Measurements from ENCODE around the gene YWHAE. TPM values are rescaled to one million over a fixed set of nuclear protein-coding genes. Genes with fewer than 3 reads are reported as not detected.

Gene YWHAE
- total and polyA plus RNA-seq, 10 of the 15 experiments (the other 5 are each of a cell fraction or from before 2014, with no cell fraction given), result 189 to 651 (median 469) TPM

DNA sequence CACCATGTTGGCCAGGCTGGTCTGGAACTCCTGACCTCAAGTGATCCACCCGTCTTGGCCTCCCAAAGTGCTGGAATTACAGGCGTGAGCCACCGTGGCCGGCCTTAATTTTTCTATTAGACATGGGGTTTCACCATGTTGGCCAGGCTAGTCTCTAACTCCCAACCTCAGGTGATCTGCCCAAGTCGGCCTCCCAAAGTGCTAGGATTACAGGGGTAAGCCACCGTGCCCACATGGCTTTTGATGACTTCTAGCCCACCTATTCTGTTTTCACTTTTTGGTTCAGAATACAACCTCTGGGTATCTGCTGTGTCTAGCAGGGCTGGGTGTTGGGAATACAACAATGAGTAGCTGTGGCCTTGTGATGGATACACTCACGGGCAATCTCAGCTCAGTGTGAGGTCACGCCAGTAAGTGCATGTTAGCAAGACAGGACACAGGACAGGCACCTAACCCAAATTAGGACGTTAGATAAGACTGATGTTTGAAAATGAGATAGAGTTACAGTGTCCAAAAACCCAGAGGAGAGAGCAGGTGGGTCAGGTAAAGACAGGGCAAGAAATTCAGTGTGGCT is 14.1 kb upstream of the YWHAE start:
- 82% methylated on average over 9 of the region's 9 CpGs for WGBS (ENCODE audit: insufficient coverage, insufficient replicate concordance, low lambda C conversion rate, missing lambda C conversion rate)
- DNase-seq (ENCODE audit: low read depth, low spot score) (no peak), FAIRE-seq (no peak), ATAC-seq (no peak)
- H3K9ac ChIP-seq (ENCODE audit: control insufficient read depth, insufficient read depth, low read length), result no peak overlapping the region
- ChIA-PET CTCF (interaction anchor here (1.8 kb wide), 1 partner anchor 49 kb away, joined by 7 read pairs; no protein-coding TSS in a partner anchor), SMC1A (ENCODE audit: uncharacterized antibody, unreplicated experiment) (interaction anchor here (0.7 to 0.8 kb wide), 3 partner anchors 16 to 52 kb away, joined by 3 read pairs; no protein-coding TSS in a partner anchor), RAD21 (ENCODE audit: unreplicated experiment) (no interaction called here), POLR2A (interaction anchor here (0.6 to 0.7 kb wide), 2 partner anchors 138 to 379 kb away, joined by 4 to 6 read pairs; no protein-coding TSS in a partner anchor)
- intact Hi-C loops (cut with micrococcal nuclease; ENCODE audit: unreplicated experiment) (no loop called here), in situ Hi-C loops (cut with MboI) (no loop called here)
- no peaks in the 10 kb centered on the region for H3K27me3 ChIP-seq (replicated peaks in 1 of 2; ENCODE audit: control insufficient read depth in 2 of 2, insufficient read depth in 2 of 2, low read length in 1 of 2)
- H3K4me2 ChIP-seq (ENCODE audit: control insufficient read depth, insufficient read depth), result no peak overlapping the region
- H3K9me3 ChIP-seq (replicated peaks; ENCODE audit: control insufficient read depth, insufficient read depth, low read length), result no peaks in the 10 kb centered on the region
- no peak overlapping the region for H2AFZ ChIP-seq (ENCODE audit: control insufficient read depth, low read depth, low read length)
- H3K27ac ChIP-seq (ENCODE audit: control insufficient read depth, insufficient read depth), result no peak overlapping the region
- no peaks in the 10 kb centered on the region for H4K20me1 ChIP-seq (ENCODE audit: control insufficient read depth, insufficient read depth)
- TF ChIP-seq ESRRA (IDR thresholded peaks at IDR 0.05; ENCODE audit: low read length), result no peak
- no peak for TF ChIP-seq EZH2 (IDR thresholded peaks at IDR 0.05; ENCODE audit: borderline replicate concordance, control insufficient read depth, low read depth, low read length)
- TF ChIP-seq, protein P1, sequence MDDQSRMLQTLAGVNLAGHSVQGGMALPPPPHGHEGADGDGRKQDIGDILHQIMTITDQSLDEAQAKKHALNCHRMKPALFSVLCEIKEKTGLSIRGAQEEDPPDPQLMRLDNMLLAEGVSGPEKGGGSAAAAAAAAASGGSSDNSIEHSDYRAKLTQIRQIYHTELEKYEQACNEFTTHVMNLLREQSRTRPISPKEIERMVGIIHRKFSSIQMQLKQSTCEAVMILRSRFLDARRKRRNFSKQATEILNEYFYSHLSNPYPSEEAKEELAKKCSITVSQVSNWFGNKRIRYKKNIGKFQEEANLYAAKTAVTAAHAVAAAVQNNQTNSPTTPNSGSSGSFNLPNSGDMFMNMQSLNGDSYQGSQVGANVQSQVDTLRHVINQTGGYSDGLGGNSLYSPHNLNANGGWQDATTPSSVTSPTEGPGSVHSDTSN (IDR thresholded peaks at IDR 0.05; ENCODE audit: insufficient replicate concordance, low read depth, low read length), result no peak
- TF ChIP-seq TAF1 (IDR thresholded peaks at IDR 0.05; ENCODE audit: borderline replicate concordance, low read depth, low read length), result no peak
- TF ChIP-seq TBL1XR1 (IDR thresholded peaks at IDR 0.05; ENCODE audit: low read depth, low read length), result no peak
- no peak for TF ChIP-seq CHD4 (IDR thresholded peaks at IDR 0.05)
- TF ChIP-seq ZZZ3 (IDR thresholded peaks at IDR 0.05; ENCODE audit: control insufficient read depth, insufficient read length, low read depth), result no peak
- TF ChIP-seq POLR2AphosphoS2 (IDR thresholded peaks at IDR 0.05; ENCODE audit: low read depth, low read length), result 0 out of 2 replicates have a peak, but pooled peaks have one; percentile 23
- no peaks in the 10 kb centered on the region for H3K4me1 ChIP-seq (ENCODE audit: control insufficient read depth, insufficient read depth, low read length)
- no TSS peak for BruUV-seq (replicated peaks)
- H3K36me3 ChIP-seq (ENCODE audit: control insufficient read depth in 2 of 2, insufficient read depth in 2 of 2, low read length in 1 of 2), result no peaks in the 10 kb centered on the region
- H3K79me2 ChIP-seq (ENCODE audit: control insufficient read depth, insufficient read depth, low read length), result no peaks in the 10 kb centered on the region
- no peak overlapping the region for H3K4me3 ChIP-seq

Data from GM12878 (cell line).